GM12891 (cell line): ENCODE measurements around the gene FMNL3.

Experiments
- POLR2A ChIP-seq: IDR thresholded peaks from 2 replicates; pipeline ENCODE4 v1.6.1; 2011; ENCODE audit warnings: low read depth, low read length, control low read depth
- POLR2AphosphoS5 ChIP-seq: IDR thresholded peaks from 2 replicates; pipeline ENCODE4 v1.6.1; 2011; ENCODE audit warnings: low read depth, low read length, control low read depth
- SPI1 ChIP-seq: IDR thresholded peaks from 2 replicates; pipeline ENCODE4 v1.6.1; 2011; ENCODE audit warnings: low read depth, low read length, control low read depth
- TAF1 ChIP-seq: IDR thresholded peaks from 2 replicates; pipeline ENCODE4 v1.6.1; 2011; ENCODE audit warnings: low read depth, low read length, control low read depth

GRCh38 chr12:49647827-49648711 is 59.1 kb downstream of the FMNL3 start:
- TF ChIP-seq TAF1 (no peak), POLR2A (no peak), SPI1 (no peak), POLR2AphosphoS5 (no peak)
